Neural progenitor cell (in vitro differentiated cells): Measurements from ENCODE around the gene AMFR. TPM values are rescaled to one million over a fixed set of nuclear protein-coding genes. Genes with fewer than 3 reads are reported as not detected.

Experiments
- DNase-seq: peaks from one replicate; pipeline ENCODE4 v3.0.0-alpha.2; 2016; ENCODE audit warnings: low spot score
- H2AFZ ChIP-seq: fragments of 200-600 bp; sonication (generic); replicated peaks from 2 replicates; pipeline ENCODE4 v1.6.1; 2016; ENCODE audit warnings: antibody characterized with exemption
- H3F3A ChIP-seq: fragments of 200-600 bp; sonication (generic); 2 replicates; pipeline ENCODE4 v1.6.1; 2016; ENCODE audit warnings: antibody characterized with exemption, low read depth
- H3K27ac ChIP-seq: fragments of 200-600 bp; sonication (generic); 2 replicates; pipeline ENCODE4 v1.5.1; 2016; ENCODE audit warnings: mild to moderate bottlenecking
- H3K27me3 ChIP-seq: fragments of 200-600 bp; sonication (generic); 2 replicates; pipeline ENCODE4 v1.6.1; 2016; ENCODE audit warnings: mild to moderate bottlenecking, moderate library complexity
- H3K36me3 ChIP-seq: fragments of 200-600 bp; sonication (generic); 2 replicates; pipeline ENCODE4 v1.5.1; 2016
- H3K4me1 ChIP-seq: fragments of 200-600 bp; sonication (generic); 2 replicates; pipeline ENCODE4 v1.6.1; 2016; ENCODE audit warnings: mixed run types
- H3K4me2 ChIP-seq: fragments of 200-600 bp; sonication (generic); 2 replicates; pipeline ENCODE4 v1.6.1; 2016
- H3K4me3 ChIP-seq: fragments of 200-600 bp; sonication (generic); 2 replicates; pipeline ENCODE4 v1.5.1; 2016
- H3K79me2 ChIP-seq: fragments of 200-600 bp; sonication (generic); 2 replicates; pipeline ENCODE4 v1.6.1; 2016; ENCODE audit warnings: low read depth
- H3K9ac ChIP-seq: fragments of 200-600 bp; sonication (generic); 2 replicates; pipeline ENCODE4 v1.6.1; 2016
- H3K9me3 ChIP-seq: fragments of 200-600 bp; sonication (generic); 2 replicates; pipeline ENCODE4 v1.5.1; 2016; ENCODE audit warnings: low read depth
- H4K20me1 ChIP-seq: fragments of 200-600 bp; sonication (generic); 2 replicates; pipeline ENCODE4 v1.6.1; 2016; ENCODE audit warnings: low read depth
- H3K27ac Mint-ChIP-seq: 3 replicates; pipeline ENCODE4 v1.8.0; 2021; ENCODE audit warnings: mixed read lengths
- H3K27me3 Mint-ChIP-seq: 2 replicates; pipeline ENCODE4 v1.8.0; 2022; ENCODE audit warnings: low read depth, mild to moderate bottlenecking, inconsistent platforms, moderate library complexity, mixed read lengths; ENCODE audit not compliant: insufficient read depth
- H3K36me3 Mint-ChIP-seq: 3 replicates; pipeline ENCODE4 v1.8.0; 2021; ENCODE audit warnings: mixed read lengths
- H3K4me1 Mint-ChIP-seq: 3 replicates; pipeline ENCODE4 v1.8.0; 2021; ENCODE audit warnings: mixed read lengths
- H3K4me3 Mint-ChIP-seq: 3 replicates; pipeline ENCODE4 v1.8.0; 2021; ENCODE audit warnings: mild to moderate bottlenecking, moderate library complexity, mixed read lengths
- H3K9me3 Mint-ChIP-seq: 3 replicates; pipeline ENCODE4 v1.8.0; 2020; ENCODE audit warnings: mixed read lengths
- EZH2 ChIP-seq: fragments of 200-600 bp; sonication (generic); IDR thresholded peaks from 2 replicates; pipeline ENCODE4 v1.6.1; 2017; ENCODE audit warnings: antibody characterized with exemption, mild to moderate bottlenecking, moderate library complexity
- EZH2phosphoT487 ChIP-seq: fragments of 200-600 bp; sonication (generic); IDR thresholded peaks from 2 replicates; pipeline ENCODE4 v1.6.1; 2017; ENCODE audit warnings: antibody characterized with exemption
- total RNA-seq: library from RNA; depleted of rRNA; stranded (reverse); fragments of >200 nt; gene quantifications from 2 replicates; pipeline ENCODE4 v1.2.3, GENCODE V29; 2015; ENCODE audit warnings: low replicate concordance
- TF ChIP-seq, protein P1 (sequence below): fragments of 200-600 bp; sonication (generic); IDR thresholded peaks from 2 replicates; pipeline ENCODE4 v1.5.1; 2017; ENCODE audit warnings: antibody characterized with exemption, mild to moderate bottlenecking

Gene AMFR
- total RNA-seq, 1 donor from 2014 or later = 38.7 TPM

DNA sequence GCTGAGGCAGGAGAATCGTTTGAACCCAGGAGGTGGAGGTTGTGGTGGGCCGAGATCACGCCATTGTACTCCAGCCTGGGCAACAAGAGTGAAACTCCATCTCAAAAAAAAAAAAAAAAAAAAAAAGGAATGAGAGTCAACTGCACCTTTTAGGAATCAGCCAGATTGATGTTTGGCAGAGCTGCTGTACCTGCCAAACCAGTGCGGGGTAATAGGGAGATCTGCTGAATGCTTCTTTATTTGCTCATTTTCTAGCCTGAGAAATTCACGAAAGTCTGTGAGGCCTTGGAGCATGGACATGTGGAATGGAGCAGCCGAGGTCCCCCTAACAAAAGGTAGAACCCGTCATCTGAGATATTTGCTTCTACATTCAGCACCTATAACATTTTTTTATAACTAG is 44.4 kb upstream of the AMFR start:
- no peaks in the 10 kb centered on the region for H3K27me3 ChIP-seq
- H3K4me3 Mint-ChIP-seq = no peak overlapping the region
- H3K4me1 Mint-ChIP-seq = peaks cover 2% of the 10 kb centered on the region
- H3K4me1 ChIP-seq = no peaks in the 10 kb centered on the region
- no peaks in the 10 kb centered on the region for H3K9me3 ChIP-seq
- no peaks in the 10 kb centered on the region for H4K20me1 ChIP-seq
- no peak overlapping the region for H3K4me2 ChIP-seq
- TF ChIP-seq EZH2phosphoT487 = no peak
- TF ChIP-seq, protein P1, sequence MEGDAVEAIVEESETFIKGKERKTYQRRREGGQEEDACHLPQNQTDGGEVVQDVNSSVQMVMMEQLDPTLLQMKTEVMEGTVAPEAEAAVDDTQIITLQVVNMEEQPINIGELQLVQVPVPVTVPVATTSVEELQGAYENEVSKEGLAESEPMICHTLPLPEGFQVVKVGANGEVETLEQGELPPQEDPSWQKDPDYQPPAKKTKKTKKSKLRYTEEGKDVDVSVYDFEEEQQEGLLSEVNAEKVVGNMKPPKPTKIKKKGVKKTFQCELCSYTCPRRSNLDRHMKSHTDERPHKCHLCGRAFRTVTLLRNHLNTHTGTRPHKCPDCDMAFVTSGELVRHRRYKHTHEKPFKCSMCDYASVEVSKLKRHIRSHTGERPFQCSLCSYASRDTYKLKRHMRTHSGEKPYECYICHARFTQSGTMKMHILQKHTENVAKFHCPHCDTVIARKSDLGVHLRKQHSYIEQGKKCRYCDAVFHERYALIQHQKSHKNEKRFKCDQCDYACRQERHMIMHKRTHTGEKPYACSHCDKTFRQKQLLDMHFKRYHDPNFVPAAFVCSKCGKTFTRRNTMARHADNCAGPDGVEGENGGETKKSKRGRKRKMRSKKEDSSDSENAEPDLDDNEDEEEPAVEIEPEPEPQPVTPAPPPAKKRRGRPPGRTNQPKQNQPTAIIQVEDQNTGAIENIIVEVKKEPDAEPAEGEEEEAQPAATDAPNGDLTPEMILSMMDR = no peak
- no peak for TF ChIP-seq EZH2
- no peak overlapping the region for H3K9ac ChIP-seq
- no peak overlapping the region for H3K27ac ChIP-seq
- no peak overlapping the region for H3K4me3 ChIP-seq
- H3K36me3 Mint-ChIP-seq = peaks cover 34% of the 10 kb centered on the region
- H3K79me2 ChIP-seq = no peaks in the 10 kb centered on the region
- no peaks in the 10 kb centered on the region for H3F3A ChIP-seq
- H3K27me3 Mint-ChIP-seq = no peaks in the 10 kb centered on the region
- H2AFZ ChIP-seq = no peak overlapping the region
- H3K27ac Mint-ChIP-seq = no peak overlapping the region
- no peak for DNase-seq
- peaks cover 14% of the 10 kb centered on the region for H3K36me3 ChIP-seq
- H3K9me3 Mint-ChIP-seq = no peaks in the 10 kb centered on the region

DNA sequence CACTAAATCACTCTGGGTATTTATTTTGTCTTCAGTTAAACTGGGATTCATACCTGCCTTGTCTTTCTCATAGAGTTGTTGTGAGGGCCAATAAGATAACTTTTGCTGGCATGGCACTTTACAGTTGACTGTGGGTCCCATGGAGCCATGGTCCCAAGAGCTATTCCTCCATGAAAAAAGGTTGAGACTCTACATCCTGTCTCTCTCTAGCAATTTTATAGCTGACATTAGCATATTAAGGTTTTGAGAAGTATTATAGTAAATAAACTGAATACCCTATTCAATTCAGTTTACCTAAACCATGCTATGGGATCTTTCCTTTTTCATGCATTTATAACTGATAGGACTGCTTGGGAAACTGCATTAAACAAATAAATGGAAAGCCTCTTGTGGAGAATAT is 43.5 kb upstream of the AMFR start:
- Mint-ChIP-seq H3K36me3 (peaks cover 36% of the 10 kb centered on the region), H3K9me3 (no peaks in the 10 kb centered on the region), H3K27me3 (no peaks in the 10 kb centered on the region), H3K4me3 (no peak overlapping the region), H3K4me1 (no peaks in the 10 kb centered on the region), H3K27ac (no peak overlapping the region)
- no peak overlapping the region for H3K4me3 ChIP-seq
- no peak for DNase-seq
- no peaks in the 10 kb centered on the region for H3K79me2 ChIP-seq
- no peak overlapping the region for H3K9ac ChIP-seq
- peaks cover 23% of the 10 kb centered on the region for H3K36me3 ChIP-seq
- TF ChIP-seq EZH2phosphoT487 = no peak
- TF ChIP-seq EZH2 = no peak
- TF ChIP-seq, protein P1 = no peak
- H3K27me3 ChIP-seq = no peaks in the 10 kb centered on the region
- no peaks in the 10 kb centered on the region for H3K4me1 ChIP-seq
- no peaks in the 10 kb centered on the region for H3K9me3 ChIP-seq
- H3F3A ChIP-seq = no peaks in the 10 kb centered on the region
- H3K27ac ChIP-seq = no peak overlapping the region
- H2AFZ ChIP-seq = no peak overlapping the region
- no peaks in the 10 kb centered on the region for H4K20me1 ChIP-seq
- H3K4me2 ChIP-seq = no peak overlapping the region

DNA sequence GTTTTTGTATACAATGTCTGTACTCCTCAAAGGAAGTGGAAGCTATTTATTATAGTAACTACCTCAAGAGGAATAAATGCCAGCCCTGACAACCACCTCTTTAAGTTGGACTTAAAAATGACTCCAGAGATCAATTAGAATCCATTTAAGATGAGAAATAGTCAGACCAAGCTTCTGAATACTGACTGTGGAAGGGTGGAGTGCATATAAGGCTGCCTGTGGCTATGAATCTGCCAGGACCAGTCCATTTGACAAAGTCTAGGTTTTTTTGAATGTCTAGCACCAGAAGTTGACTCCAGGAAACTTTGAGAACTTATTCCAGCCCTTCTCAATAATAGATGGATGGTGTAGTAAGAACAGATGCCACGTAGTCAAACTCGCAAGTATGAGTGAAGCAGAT is 41.0 kb upstream of the AMFR start:
- H3K79me2 ChIP-seq = no peaks in the 10 kb centered on the region
- H3K4me3 ChIP-seq = no peak overlapping the region
- peaks cover 32% of the 10 kb centered on the region for H3K36me3 Mint-ChIP-seq
- H3K27me3 Mint-ChIP-seq = no peaks in the 10 kb centered on the region
- H3K4me3 Mint-ChIP-seq = no peak overlapping the region
- no peak overlapping the region for H3K27ac Mint-ChIP-seq
- H3K27ac ChIP-seq = no peak overlapping the region
- H3K27me3 ChIP-seq = no peaks in the 10 kb centered on the region
- H4K20me1 ChIP-seq = no peaks in the 10 kb centered on the region
- no peaks in the 10 kb centered on the region for H3F3A ChIP-seq
- no peaks in the 10 kb centered on the region for H3K4me1 Mint-ChIP-seq
- peaks cover 23% of the 10 kb centered on the region for H3K36me3 ChIP-seq
- H3K4me1 ChIP-seq = no peaks in the 10 kb centered on the region
- H3K9ac ChIP-seq = no peak overlapping the region
- H3K9me3 Mint-ChIP-seq = no peaks in the 10 kb centered on the region
- no peak overlapping the region for H3K4me2 ChIP-seq
- TF ChIP-seq, protein P1 = no peak
- no peak for TF ChIP-seq EZH2
- no peaks in the 10 kb centered on the region for H3K9me3 ChIP-seq
- no peak for DNase-seq
- H2AFZ ChIP-seq = no peak overlapping the region

DNA sequence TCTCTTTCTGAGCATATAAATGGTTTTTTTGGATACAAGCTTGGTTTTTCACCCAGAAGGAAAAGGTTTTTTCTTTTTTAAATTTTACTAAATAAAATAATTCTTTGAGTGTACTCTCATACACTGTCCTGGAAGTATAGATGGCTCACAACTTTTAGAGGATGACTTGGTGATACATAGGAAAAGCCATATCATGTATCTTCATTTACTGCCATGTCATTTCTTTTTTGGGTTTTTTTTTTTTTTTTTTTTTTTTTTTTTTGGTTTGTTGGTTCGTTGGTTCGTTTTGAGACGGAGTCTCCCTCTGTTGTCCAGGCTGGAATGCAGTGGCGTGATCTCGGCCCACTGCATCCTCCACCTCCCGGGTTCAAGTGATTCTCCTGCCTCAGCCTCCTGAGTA is 37.8 kb upstream of the AMFR start:
- Histone ChIP-seq H2AFZ (no peak overlapping the region), H3K9me3 (no peaks in the 10 kb centered on the region), H4K20me1 (no peaks in the 10 kb centered on the region), H3K4me1 (no peaks in the 10 kb centered on the region), H3K27me3 (no peaks in the 10 kb centered on the region), H3K27ac (no peak overlapping the region), H3K79me2 (no peaks in the 10 kb centered on the region), H3K4me2 (no peak overlapping the region), H3K4me3 (no peak overlapping the region), H3K9ac (no peak overlapping the region), H3K36me3 (peaks cover 28% of the 10 kb centered on the region), H3F3A (no peaks in the 10 kb centered on the region)
- DNase-seq = no peak
- H3K9me3 Mint-ChIP-seq = no peaks in the 10 kb centered on the region
- H3K27ac Mint-ChIP-seq = no peak overlapping the region
- no peak overlapping the region for H3K4me3 Mint-ChIP-seq
- no peak for TF ChIP-seq EZH2
- TF ChIP-seq, protein P1 = no peak
- no peak for TF ChIP-seq EZH2phosphoT487
- H3K4me1 Mint-ChIP-seq = no peaks in the 10 kb centered on the region
- H3K27me3 Mint-ChIP-seq = no peaks in the 10 kb centered on the region
- H3K36me3 Mint-ChIP-seq = peaks cover 27% of the 10 kb centered on the region
